ENCODE data around the gene SPACA9. TPM values are rescaled to one million over a fixed set of nuclear protein-coding genes. Genes with fewer than 3 reads are reported as not detected.

SPACA9 gene
- 1 to 10 TPM in 3 of 4 donors, under 1 TPM in 1; 0.26 to 7.0 (median 2.4) TPM for total RNA-seq

DNA sequence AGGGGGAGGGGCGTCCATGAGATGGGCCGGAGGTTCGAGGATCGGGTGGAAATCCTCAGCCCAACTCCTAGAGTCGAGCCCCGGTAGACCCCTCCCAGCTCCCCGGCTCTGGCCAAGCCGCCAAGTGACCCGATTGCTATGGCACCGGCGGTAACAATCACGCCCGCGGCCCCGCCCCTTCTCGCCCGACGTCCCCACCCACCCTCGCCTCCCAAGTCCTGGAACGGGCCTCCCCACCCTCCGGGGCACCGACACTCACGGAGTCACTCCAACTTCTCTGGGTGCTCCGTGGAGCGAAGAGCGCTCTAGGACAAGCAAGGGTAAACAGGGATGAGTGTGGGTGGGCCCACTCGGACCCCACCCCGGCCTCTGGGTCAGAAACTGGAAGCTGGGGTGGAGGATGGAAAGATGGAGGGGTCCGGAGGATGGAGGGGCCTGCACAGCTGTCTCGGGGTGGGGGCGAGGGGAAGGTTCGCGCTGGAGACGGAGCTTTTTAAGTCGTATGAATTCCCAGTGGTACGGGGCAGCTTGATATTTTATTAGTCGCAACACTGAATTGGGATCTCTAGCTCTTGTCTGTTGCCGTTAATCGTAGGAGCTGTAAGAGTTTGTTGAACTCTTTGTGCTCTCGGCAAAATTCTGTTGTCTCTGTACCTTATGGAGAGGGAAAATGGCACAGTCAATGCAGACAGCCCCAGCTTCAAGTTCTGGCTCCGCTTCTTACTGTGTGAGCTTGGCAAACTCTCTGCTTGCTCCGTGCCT is at the start of gene SPACA9:
SPACA9 (plus strand) TSS at position 204 of the 762 bp plus-strand sequence. CDS start 5,050 bp downstream, outside the sequence.
- intact Hi-C loops (cut with DNase I; ENCODE audit: low total_unique reads), result no loop called here
- Histone ChIP-seq H3K9me3 (no peaks in the 10 kb centered on the region), H3K4me3 (peak within 1 kb of the TSS; percentile 62 to 96), H3K36me3 (no peaks in the 10 kb centered on the region), H3K4me1 (no peaks in the 10 kb centered on the region), H3K27ac (peak within 1 kb of the TSS; percentile 79 to 81), H3K27me3 (no peaks in the 10 kb centered on the region)
- DNase-seq, result peak; percentile 68 to 75
- TF ChIP-seq CTCF (IDR thresholded peaks at IDR 0.05) (no peak), POLR2A (IDR thresholded peaks at IDR 0.05) (peak in 1 of 2 donors; percentile 11)

GRCh38 chr9:132832171-132832881 is 46.4 kb upstream of the SPACA9 start:
- Histone ChIP-seq H3K27ac (no peak overlapping the region), H3K4me1 (no peaks in the 10 kb centered on the region), H3K27me3 (no peaks in the 10 kb centered on the region), H3K36me3 (no peaks in the 10 kb centered on the region), H3K9me3 (no peaks in the 10 kb centered on the region), H3K4me3 (no peak overlapping the region)
- TF ChIP-seq CTCF (IDR thresholded peaks at IDR 0.05) (no peak), POLR2A (IDR thresholded peaks at IDR 0.05) (no peak)
- no peak for DNase-seq
- intact Hi-C loops (cut with DNase I; ENCODE audit: low total_unique reads), result no loop called here

- TF ChIP-seq POLR2A (IDR thresholded peaks at IDR 0.05) (no peak), CTCF (IDR thresholded peaks at IDR 0.05) (no peak)
These were observed 45.1 kb upstream of the SPACA9 start for GRCh38 chr9:132833550-132834121.

GRCh38 chr9:132834343-132834742 is 44.4 kb upstream of the SPACA9 start:
- Histone ChIP-seq H3K4me3 (no peak overlapping the region), H3K36me3 (no peaks in the 10 kb centered on the region), H3K27me3 (no peaks in the 10 kb centered on the region), H3K4me1 (no peaks in the 10 kb centered on the region), H3K9me3 (no peaks in the 10 kb centered on the region), H3K27ac (no peak overlapping the region)
- no peak for TF ChIP-seq POLR2A (IDR thresholded peaks at IDR 0.05)
- TF ChIP-seq CTCF (IDR thresholded peaks at IDR 0.05), result no peak
- DNase-seq, result no peak
- intact Hi-C loops (cut with DNase I; ENCODE audit: low total_unique reads), result no loop called here

More at GRCh38 chr9:132833550-132834121, 45.1 kb upstream of the SPACA9 start:
- Histone ChIP-seq H3K27ac (no peak overlapping the region), H3K4me3 (no peak overlapping the region), H3K9me3 (no peaks in the 10 kb centered on the region), H3K4me1 (no peaks in the 10 kb centered on the region), H3K27me3 (no peaks in the 10 kb centered on the region), H3K36me3 (no peaks in the 10 kb centered on the region)
- intact Hi-C loops (cut with DNase I; ENCODE audit: low total_unique reads), result no loop called here
- DNase-seq, result no peak

All from uterus (tissue), 4 donors.